Measurements from ENCODE around the gene SLC23A1. TPM values are rescaled to one million over a fixed set of nuclear protein-coding genes. Genes with fewer than 3 reads are reported as not detected.

The SLC23A1 gene
- total and polyA plus RNA-seq, 3 donors from 2014 or later = 0.34 TPM; not detected in 2

DNA sequence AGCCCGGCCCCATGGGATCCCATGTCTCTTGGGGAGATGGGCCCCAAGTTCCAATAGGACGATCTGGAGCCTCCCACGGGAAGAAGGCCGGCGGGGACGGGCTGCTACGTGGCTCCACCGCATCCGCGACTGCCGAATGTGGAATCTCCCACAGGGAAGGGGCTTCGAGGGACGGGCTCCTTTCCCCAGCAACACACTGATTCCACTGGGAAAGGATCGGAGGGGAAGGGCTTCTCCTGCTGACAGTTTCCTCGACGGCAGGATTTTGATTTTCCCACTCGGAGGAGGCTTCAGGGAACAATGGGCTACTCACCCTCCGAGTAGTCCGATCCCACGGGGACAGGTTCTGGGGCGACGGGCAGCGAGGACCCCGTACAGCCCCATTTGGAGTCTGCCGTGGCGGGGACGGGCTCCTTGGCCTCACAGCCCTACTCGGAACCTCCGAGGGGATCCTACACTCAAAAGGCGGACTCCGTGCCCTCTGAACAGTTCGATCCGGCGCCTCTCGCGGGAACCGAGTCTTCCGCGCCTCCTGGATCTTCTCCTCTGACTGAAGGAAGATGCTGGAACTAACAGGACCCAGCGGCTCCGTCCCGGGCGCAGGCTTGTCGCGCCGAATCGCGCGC is 10.5 kb upstream of the SLC23A1 start:
- no peak overlapping the region for H3K27ac ChIP-seq

DNA sequence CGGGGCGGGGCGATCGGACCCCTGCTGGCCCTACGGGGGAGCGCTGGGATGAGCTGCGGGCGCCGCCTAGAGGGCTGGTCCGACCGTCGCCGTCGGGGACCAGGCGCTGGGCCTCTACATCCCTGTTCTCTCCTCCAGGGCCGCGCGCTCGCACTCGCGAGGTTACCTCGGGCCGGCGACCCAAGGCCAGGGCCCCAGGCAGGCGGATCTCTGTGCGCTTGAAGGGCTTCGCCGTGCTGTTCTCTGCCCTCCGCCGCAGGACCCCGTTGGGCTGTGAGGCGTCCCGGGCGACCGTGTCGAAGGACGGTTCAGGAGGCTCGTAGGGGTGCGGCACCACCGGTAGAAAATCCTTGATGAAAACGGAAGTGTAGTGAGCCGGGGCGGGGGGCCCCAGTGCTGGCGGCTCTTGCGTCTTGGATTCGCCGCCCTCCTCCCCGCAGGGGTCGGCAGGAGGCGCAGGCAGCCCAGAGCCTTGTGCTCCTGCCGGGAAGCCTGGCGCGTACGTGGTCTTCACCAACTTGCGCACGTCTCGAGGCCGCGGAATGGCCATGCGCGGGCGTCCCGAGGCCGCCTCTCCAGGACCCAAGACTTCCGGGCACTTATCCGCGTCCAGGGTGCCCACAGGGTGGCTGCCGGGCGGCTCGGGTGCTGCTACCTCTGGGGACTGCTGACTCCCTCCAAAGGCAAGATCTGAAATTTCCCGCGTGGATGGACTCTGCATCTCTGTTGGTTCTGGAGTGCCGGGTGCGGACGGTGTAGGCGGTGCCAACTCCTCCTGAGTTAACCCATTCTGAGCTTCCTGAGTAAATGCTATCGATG is 9.8 kb upstream of the SLC23A1 start:
- H3K4me1 ChIP-seq = peaks cover 8% of the 10 kb centered on the region
- no peaks in the 10 kb centered on the region for H3K9me3 ChIP-seq
- intact Hi-C loops (cut with DNase I; ENCODE audit: low total_unique reads) = no loop called here
- peak overlapping the region; percentile 43 to 59 for H3K4me3 ChIP-seq
- 29 to 36% methylated on average over 39 to 57 of the region's 77 CpGs for WGBS, 2 donors
- no peaks in the 10 kb centered on the region for H3K36me3 ChIP-seq (ENCODE audit: low read depth, missing control alignments)
- DNase-seq = peak; percentile 41
- H3K27me3 ChIP-seq = no peaks in the 10 kb centered on the region
- H3K27ac ChIP-seq = no peak overlapping the region
- TF ChIP-seq, protein P1, sequence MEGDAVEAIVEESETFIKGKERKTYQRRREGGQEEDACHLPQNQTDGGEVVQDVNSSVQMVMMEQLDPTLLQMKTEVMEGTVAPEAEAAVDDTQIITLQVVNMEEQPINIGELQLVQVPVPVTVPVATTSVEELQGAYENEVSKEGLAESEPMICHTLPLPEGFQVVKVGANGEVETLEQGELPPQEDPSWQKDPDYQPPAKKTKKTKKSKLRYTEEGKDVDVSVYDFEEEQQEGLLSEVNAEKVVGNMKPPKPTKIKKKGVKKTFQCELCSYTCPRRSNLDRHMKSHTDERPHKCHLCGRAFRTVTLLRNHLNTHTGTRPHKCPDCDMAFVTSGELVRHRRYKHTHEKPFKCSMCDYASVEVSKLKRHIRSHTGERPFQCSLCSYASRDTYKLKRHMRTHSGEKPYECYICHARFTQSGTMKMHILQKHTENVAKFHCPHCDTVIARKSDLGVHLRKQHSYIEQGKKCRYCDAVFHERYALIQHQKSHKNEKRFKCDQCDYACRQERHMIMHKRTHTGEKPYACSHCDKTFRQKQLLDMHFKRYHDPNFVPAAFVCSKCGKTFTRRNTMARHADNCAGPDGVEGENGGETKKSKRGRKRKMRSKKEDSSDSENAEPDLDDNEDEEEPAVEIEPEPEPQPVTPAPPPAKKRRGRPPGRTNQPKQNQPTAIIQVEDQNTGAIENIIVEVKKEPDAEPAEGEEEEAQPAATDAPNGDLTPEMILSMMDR (IDR thresholded peaks at IDR 0.05) = peak; percentile 21 to 24 (median 22)
- no peak for TF ChIP-seq POLR2A (IDR thresholded peaks at IDR 0.05)

More for the DNA sequence above, 10.5 kb upstream of the SLC23A1 start:
- TF ChIP-seq, protein P1 (IDR thresholded peaks at IDR 0.05) = no peak
- TF ChIP-seq POLR2A (IDR thresholded peaks at IDR 0.05) = no peak
- H3K27me3 ChIP-seq = no peaks in the 10 kb centered on the region
- H3K4me1 ChIP-seq = peaks cover 8% of the 10 kb centered on the region
- intact Hi-C loops (cut with DNase I; ENCODE audit: low total_unique reads) = no loop called here
- H3K36me3 ChIP-seq (ENCODE audit: low read depth, missing control alignments) = no peaks in the 10 kb centered on the region
- 16 to 35% methylated on average over 36 to 39 of the region's 49 CpGs for WGBS, 2 donors
- H3K9me3 ChIP-seq = no peaks in the 10 kb centered on the region
- peak overlapping the region; percentile 55 to 59 for H3K4me3 ChIP-seq
- DNase-seq = no peak

DNA sequence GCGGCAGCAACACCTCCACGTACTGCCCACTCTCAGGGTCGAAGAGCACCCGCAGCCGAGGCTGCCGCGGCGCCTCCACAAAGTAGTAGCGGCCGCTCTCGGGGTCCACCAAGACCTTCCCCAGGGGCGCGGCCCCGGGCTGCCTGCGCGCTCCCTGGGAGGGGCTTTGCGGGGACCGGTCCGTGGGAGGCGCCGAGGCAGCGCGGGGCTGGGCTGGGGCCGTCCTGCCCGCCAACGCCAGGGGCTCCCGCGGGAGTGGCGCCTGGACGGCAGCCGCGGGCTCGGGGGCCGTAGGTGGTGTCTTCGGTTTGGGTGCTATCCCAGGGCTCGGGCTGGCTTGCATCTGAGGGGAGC is 9.2 kb upstream of the SLC23A1 start:
- H3K27me3 ChIP-seq = no peaks in the 10 kb centered on the region
- DNase-seq = no peak
- H3K36me3 ChIP-seq (ENCODE audit: low read depth, missing control alignments) = no peaks in the 10 kb centered on the region
- peaks cover 8% of the 10 kb centered on the region for H3K4me1 ChIP-seq
- H3K9me3 ChIP-seq = no peaks in the 10 kb centered on the region
- WGBS, 2 donors = 16 to 20% methylated on average over 8 to 34 of the region's 36 CpGs
- no peak overlapping the region for H3K27ac ChIP-seq
- TF ChIP-seq POLR2A (IDR thresholded peaks at IDR 0.05) = no peak
- TF ChIP-seq, protein P1 (IDR thresholded peaks at IDR 0.05) = no peak
- intact Hi-C loops (cut with DNase I; ENCODE audit: low total_unique reads) = no loop called here
- H3K4me3 ChIP-seq = peak overlapping the region; percentile 43 to 59

DNA sequence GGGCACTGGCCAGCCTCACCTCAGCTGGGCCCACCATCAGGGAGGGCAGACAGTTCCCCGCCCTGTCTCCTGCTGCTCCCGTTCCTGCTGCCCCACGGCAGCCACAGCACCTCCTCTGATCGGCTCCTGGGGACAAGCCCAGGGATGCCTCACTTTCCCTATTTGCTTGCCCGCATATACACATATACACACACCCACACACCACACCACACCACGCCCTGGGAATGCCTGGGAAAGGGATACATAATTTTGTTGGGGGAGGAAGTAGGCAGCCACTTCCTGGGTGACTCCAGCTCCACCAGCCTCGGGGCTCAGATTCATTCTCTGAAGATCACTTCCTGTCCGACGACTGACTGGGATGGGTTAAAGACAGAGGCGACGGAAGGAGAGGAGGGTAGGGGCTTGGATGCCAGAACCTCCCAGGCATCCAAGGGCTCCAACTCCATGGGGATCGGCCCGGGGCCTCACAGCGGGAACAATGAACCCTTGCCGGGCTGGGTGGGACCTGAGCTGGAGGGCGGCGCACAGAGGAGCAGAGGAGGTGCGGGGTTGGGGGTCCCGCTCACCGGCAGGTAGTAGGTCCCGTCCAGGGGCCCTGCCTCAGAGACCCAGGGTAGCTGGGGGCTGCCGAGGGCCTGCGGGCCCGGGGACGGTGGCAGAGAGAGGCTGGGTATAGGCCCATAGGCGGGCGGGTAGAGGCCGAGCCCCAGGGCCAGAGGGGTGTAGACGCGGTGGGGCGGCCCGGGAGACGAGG is 8.7 kb upstream of the SLC23A1 start:
- peak overlapping the region; percentile 43 to 59 for H3K4me3 ChIP-seq
- no peak for TF ChIP-seq POLR2A (IDR thresholded peaks at IDR 0.05)
- intact Hi-C loops (cut with DNase I; ENCODE audit: low total_unique reads) = no loop called here
- H3K36me3 ChIP-seq (ENCODE audit: low read depth, missing control alignments) = no peaks in the 10 kb centered on the region
- no peaks in the 10 kb centered on the region for H3K9me3 ChIP-seq
- WGBS, 2 donors = 52 to 58% methylated on average over 20 to 33 of the region's 33 CpGs
- H3K27ac ChIP-seq = no peak overlapping the region
- DNase-seq = no peak
- no peaks in the 10 kb centered on the region for H3K27me3 ChIP-seq
- H3K4me1 ChIP-seq = peaks cover 8% of the 10 kb centered on the region

Measured in testis (tissue), 3 donors.